ENCODE data around the gene RCOR2. TPM values are rescaled to one million over a fixed set of nuclear protein-coding genes. Genes with fewer than 3 reads are reported as not detected.

RCOR2 gene
- polyA plus RNA-seq, 1 donor (not counting 4 experiments of a cell fraction or from before 2014, with no cell fraction given): 0.46 TPM

DNA sequence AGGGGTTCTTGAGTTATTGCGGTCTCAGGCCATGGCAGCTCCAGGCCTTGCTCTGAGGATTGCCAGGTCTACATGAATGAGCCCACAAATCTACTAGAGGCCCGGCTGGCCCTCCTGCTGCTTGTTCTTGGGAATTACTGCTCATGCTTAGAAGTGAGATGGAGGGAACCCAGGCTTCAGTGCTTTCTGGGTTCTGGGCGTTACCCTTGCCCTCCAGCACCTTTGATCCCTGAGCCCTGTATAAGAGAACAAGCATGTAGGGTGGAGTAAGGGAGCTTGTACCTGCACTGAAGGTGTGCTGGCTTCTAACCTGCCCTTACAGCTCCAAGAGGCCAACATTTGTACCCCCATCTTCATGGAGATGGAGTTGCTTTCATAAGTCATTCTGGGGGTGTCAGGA is 25.8 kb upstream of the RCOR2 start:
- no peak overlapping the region for H3K4me2 ChIP-seq (ENCODE audit: control insufficient read depth, extremely low read depth, insufficient read depth, low read depth, low read length)
- DNase-seq (ENCODE audit: low read depth, low spot score) (no peak), FAIRE-seq (no peak)
- H3K79me2 ChIP-seq (ENCODE audit: control insufficient read depth, insufficient read depth, low read length): peaks cover 50% of the 10 kb centered on the region
- peaks cover 6 to 12% of the 10 kb centered on the region in 2 experiments for H3K36me3 ChIP-seq (ENCODE audit: control insufficient read depth in 2 of 2, extremely low read depth in 1 of 2, insufficient read depth in 2 of 2, low read length in 2 of 2)
- TF ChIP-seq, protein P1, sequence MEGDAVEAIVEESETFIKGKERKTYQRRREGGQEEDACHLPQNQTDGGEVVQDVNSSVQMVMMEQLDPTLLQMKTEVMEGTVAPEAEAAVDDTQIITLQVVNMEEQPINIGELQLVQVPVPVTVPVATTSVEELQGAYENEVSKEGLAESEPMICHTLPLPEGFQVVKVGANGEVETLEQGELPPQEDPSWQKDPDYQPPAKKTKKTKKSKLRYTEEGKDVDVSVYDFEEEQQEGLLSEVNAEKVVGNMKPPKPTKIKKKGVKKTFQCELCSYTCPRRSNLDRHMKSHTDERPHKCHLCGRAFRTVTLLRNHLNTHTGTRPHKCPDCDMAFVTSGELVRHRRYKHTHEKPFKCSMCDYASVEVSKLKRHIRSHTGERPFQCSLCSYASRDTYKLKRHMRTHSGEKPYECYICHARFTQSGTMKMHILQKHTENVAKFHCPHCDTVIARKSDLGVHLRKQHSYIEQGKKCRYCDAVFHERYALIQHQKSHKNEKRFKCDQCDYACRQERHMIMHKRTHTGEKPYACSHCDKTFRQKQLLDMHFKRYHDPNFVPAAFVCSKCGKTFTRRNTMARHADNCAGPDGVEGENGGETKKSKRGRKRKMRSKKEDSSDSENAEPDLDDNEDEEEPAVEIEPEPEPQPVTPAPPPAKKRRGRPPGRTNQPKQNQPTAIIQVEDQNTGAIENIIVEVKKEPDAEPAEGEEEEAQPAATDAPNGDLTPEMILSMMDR (optimal IDR thresholded peaks at IDR 0.05 in 1 of 3, IDR thresholded peaks at IDR 0.05 in 1 of 3, conservative IDR thresholded peaks at IDR 0.05 in 1 of 3; ENCODE audit: extremely low read depth in 1 of 3, insufficient read depth in 2 of 3, low read length in 3 of 3): no peak
- TF ChIP-seq EZH2 (IDR thresholded peaks at IDR 0.05; ENCODE audit: low read length): no peak
- H4K20me1 ChIP-seq (ENCODE audit: control insufficient read depth, extremely low read depth, insufficient read depth, low read length): no peaks in the 10 kb centered on the region
- H3K4me3 ChIP-seq (ENCODE audit: control insufficient read depth in 2 of 3, extremely low read depth in 1 of 3, insufficient read depth in 2 of 3, low read depth in 1 of 3, low read length in 3 of 3): no peak overlapping the region
- H3K4me1 ChIP-seq (ENCODE audit: control insufficient read depth, extremely low read depth, insufficient read depth, low read length): peaks cover 15% of the 10 kb centered on the region
- dilution Hi-C loops (cut with MboI; ENCODE audit: extremely low pct_ligation_motif_present, low sequenced_read_pairs): no loop called here
- H3K9me1 ChIP-seq (ENCODE audit: control insufficient read depth, extremely low read depth, insufficient read depth, low read length): no peaks in the 10 kb centered on the region
- no peak overlapping the region for H3K27ac ChIP-seq (ENCODE audit: control insufficient read depth, insufficient read depth, low read length)
- H3K9me3 ChIP-seq (ENCODE audit: control insufficient read depth, low read depth, low read length): no peaks in the 10 kb centered on the region
- no peak overlapping the region for H3K9ac ChIP-seq (ENCODE audit: control insufficient read depth, extremely low read depth, insufficient read depth, low read length)
- no peaks in the 10 kb centered on the region for H3K27me3 ChIP-seq (ENCODE audit: control insufficient read depth, extremely low read depth, insufficient read depth, low read length)
- H2AFZ ChIP-seq (ENCODE audit: control insufficient read depth, low read length): no peak overlapping the region

DNA sequence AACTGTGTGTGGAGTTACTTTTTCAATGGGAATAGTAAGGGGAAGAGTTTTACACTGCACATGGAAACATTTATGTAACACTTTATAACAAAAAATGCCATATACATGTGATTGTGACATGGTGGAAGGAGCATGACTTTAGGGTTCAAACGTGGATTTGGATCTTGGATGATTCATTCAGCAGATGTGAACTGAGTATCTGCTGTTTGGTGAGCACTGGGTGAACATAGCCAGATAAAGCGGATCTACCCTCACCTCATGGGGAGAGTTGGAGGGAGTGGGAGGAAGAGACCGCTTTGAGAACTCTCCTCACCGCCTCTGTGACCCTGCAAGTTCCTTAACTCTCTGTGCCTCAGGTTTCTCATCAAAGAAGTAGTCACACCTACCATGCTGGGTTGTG is 24.9 kb upstream of the RCOR2 start:
- Histone ChIP-seq H3K36me3 (ENCODE audit: control insufficient read depth in 2 of 2, extremely low read depth in 1 of 2, insufficient read depth in 2 of 2, low read length in 2 of 2) (peaks cover 6 to 12% of the 10 kb centered on the region in 2 experiments), H2AFZ (ENCODE audit: control insufficient read depth, low read length) (no peak overlapping the region), H3K4me2 (ENCODE audit: control insufficient read depth, extremely low read depth, insufficient read depth, low read depth, low read length) (no peak overlapping the region), H3K9me3 (ENCODE audit: control insufficient read depth, low read depth, low read length) (no peaks in the 10 kb centered on the region), H3K27ac (ENCODE audit: control insufficient read depth, insufficient read depth, low read length) (no peak overlapping the region), H3K4me1 (ENCODE audit: control insufficient read depth, extremely low read depth, insufficient read depth, low read length) (peaks cover 17% of the 10 kb centered on the region), H4K20me1 (ENCODE audit: control insufficient read depth, extremely low read depth, insufficient read depth, low read length) (no peaks in the 10 kb centered on the region), H3K9me1 (ENCODE audit: control insufficient read depth, extremely low read depth, insufficient read depth, low read length) (no peaks in the 10 kb centered on the region), H3K9ac (ENCODE audit: control insufficient read depth, extremely low read depth, insufficient read depth, low read length) (no peak overlapping the region), H3K27me3 (ENCODE audit: control insufficient read depth, extremely low read depth, insufficient read depth, low read length) (no peaks in the 10 kb centered on the region), H3K4me3 (ENCODE audit: control insufficient read depth in 2 of 3, extremely low read depth in 1 of 3, insufficient read depth in 2 of 3, low read depth in 1 of 3, low read length in 3 of 3) (no peak overlapping the region), H3K79me2 (ENCODE audit: control insufficient read depth, insufficient read depth, low read length) (peaks cover 50% of the 10 kb centered on the region)
- dilution Hi-C loops (cut with MboI; ENCODE audit: extremely low pct_ligation_motif_present, low sequenced_read_pairs): no loop called here
- FAIRE-seq (no peak), DNase-seq (ENCODE audit: low read depth, low spot score) (no peak)
- TF ChIP-seq EZH2 (IDR thresholded peaks at IDR 0.05; ENCODE audit: low read length): no peak
- TF ChIP-seq, protein P1 (optimal IDR thresholded peaks at IDR 0.05 in 1 of 3, IDR thresholded peaks at IDR 0.05 in 1 of 3, conservative IDR thresholded peaks at IDR 0.05 in 1 of 3; ENCODE audit: extremely low read depth in 1 of 3, insufficient read depth in 2 of 3, low read length in 3 of 3): no peak

Data from keratinocyte (primary cell).